H9 (cell line): ENCODE results near the gene NBL1. TPM values are rescaled to one million over a fixed set of nuclear protein-coding genes. Genes with fewer than 3 reads are reported as not detected.

ENCODE experiments used
- DNase-seq: peaks from one replicate; pipeline ENCODE4 v3.0.0-alpha.2; 2017
- H2AFZ ChIP-seq: one replicate; pipeline ENCODE4 v1.6.1; 2013; ENCODE audit warnings: mild to moderate bottlenecking, low read length, control low read depth, moderate library complexity
- H2AK5ac ChIP-seq: 2 replicates; pipeline ENCODE4 v1.6.1; 2013; ENCODE audit warnings: low read length, control low read depth, mixed read lengths; ENCODE audit not compliant: insufficient read length
- H2BK120ac ChIP-seq: one replicate; pipeline ENCODE4 v1.6.1; 2013; ENCODE audit warnings: low read depth, mild to moderate bottlenecking, low read length, control low read depth, inconsistent platforms; ENCODE audit not compliant: poor library complexity, severe bottlenecking
- H2BK12ac ChIP-seq: 2 replicates; pipeline ENCODE4 v1.6.1; 2013; ENCODE audit warnings: low read length, control low read depth, mixed read lengths, low read depth; ENCODE audit not compliant: insufficient read length
- H2BK15ac ChIP-seq: 2 replicates; pipeline ENCODE4 v1.6.1; 2013; ENCODE audit warnings: low read depth, low read length, control low read depth
- H2BK20ac ChIP-seq: one replicate; pipeline ENCODE4 v1.6.1; 2013; ENCODE audit warnings: low read depth, mild to moderate bottlenecking, low read length, control low read depth, inconsistent platforms; ENCODE audit not compliant: poor library complexity, severe bottlenecking
- H2BK5ac ChIP-seq: 2 replicates; pipeline ENCODE4 v1.6.1; 2013; ENCODE audit warnings: low read length, control low read depth, mixed read lengths; ENCODE audit not compliant: insufficient read length
- H3K14ac ChIP-seq: 2 replicates; pipeline ENCODE4 v1.6.1; 2013; ENCODE audit warnings: low read length, control low read depth; ENCODE audit not compliant: insufficient read depth
- H3K18ac ChIP-seq: 2 replicates; pipeline ENCODE4 v1.6.1; 2013; ENCODE audit warnings: low read depth, mild to moderate bottlenecking, mixed read lengths, low read length, control low read depth; ENCODE audit not compliant: insufficient read length
- H3K23ac ChIP-seq: 2 replicates; pipeline ENCODE4 v1.6.1; 2013; ENCODE audit warnings: low read length, control low read depth, mixed read lengths, low read depth; ENCODE audit not compliant: insufficient read length
- H3K23me2 ChIP-seq: 2 replicates; pipeline ENCODE4 v1.6.1; 2013; ENCODE audit warnings: low read depth, mild to moderate bottlenecking, mixed read lengths, low read length, control low read depth; ENCODE audit not compliant: insufficient read length, poor library complexity, severe bottlenecking
- H3K27ac ChIP-seq: 2 replicates; pipeline ENCODE4 v1.5.1; 2013; ENCODE audit warnings: low read length, control low read depth, mixed read lengths, low read depth; ENCODE audit not compliant: insufficient read length
- H3K27me3 ChIP-seq: 2 replicates; pipeline ENCODE4 v1.6.1; 2013; ENCODE audit warnings: low read length, control low read depth, inconsistent platforms; ENCODE audit not compliant: insufficient read depth
- H3K4ac ChIP-seq: 2 replicates; pipeline ENCODE4 v1.6.1; 2013; ENCODE audit warnings: low read depth, mild to moderate bottlenecking, control low read depth, inconsistent platforms, low read length, moderate library complexity
- H3K4me1 ChIP-seq: 2 replicates; pipeline ENCODE4 v1.6.1; 2013; ENCODE audit warnings: low read length, control low read depth, inconsistent platforms; ENCODE audit not compliant: insufficient read depth
- H3K4me2 ChIP-seq: 2 replicates; pipeline ENCODE4 v1.6.1; 2013; ENCODE audit warnings: low read length, control low read depth, mixed read lengths; ENCODE audit not compliant: insufficient read length, insufficient read depth
- H3K56ac ChIP-seq: 2 replicates; pipeline ENCODE4 v1.6.1; 2013; ENCODE audit warnings: low read depth, mild to moderate bottlenecking, mixed read lengths, low read length, control low read depth; ENCODE audit not compliant: insufficient read length
- H3K79me1 ChIP-seq: 2 replicates; pipeline ENCODE4 v1.6.1; 2013; ENCODE audit warnings: low read depth, mild to moderate bottlenecking, moderate library complexity, low read length, control low read depth, inconsistent platforms; ENCODE audit not compliant: insufficient read depth, poor library complexity, severe bottlenecking
- H3K79me2 ChIP-seq: 2 replicates; pipeline ENCODE4 v1.6.1; 2013; ENCODE audit warnings: low read length, control low read depth, inconsistent platforms; ENCODE audit not compliant: insufficient read depth
- H3K9ac ChIP-seq: 2 replicates; pipeline ENCODE4 v1.6.1; 2013; ENCODE audit warnings: low read length, control low read depth, mixed read lengths; ENCODE audit not compliant: insufficient read length; ENCODE audit errors: extremely low read depth
- H3K9me3 ChIP-seq: one replicate; pipeline ENCODE4 v1.6.1; 2013; ENCODE audit warnings: low read depth, low read length, inconsistent platforms; ENCODE audit not compliant: control insufficient read depth
- H3T11ph ChIP-seq: one replicate; pipeline ENCODE4 v1.6.1; 2013; ENCODE audit warnings: mild to moderate bottlenecking, low read length, control low read depth, inconsistent platforms
- H4K20me1 ChIP-seq: one replicate; pipeline ENCODE4 v1.6.1; 2013; ENCODE audit not compliant: control insufficient read depth, insufficient read length, insufficient read depth
- H4K5ac ChIP-seq: 2 replicates; pipeline ENCODE4 v1.6.1; 2013; ENCODE audit warnings: low read depth, mild to moderate bottlenecking, mixed read lengths, low read length, control low read depth; ENCODE audit not compliant: insufficient read length
- H4K8ac ChIP-seq: replicated peaks from 2 replicates; pipeline ENCODE4 v1.6.1; 2013; ENCODE audit warnings: low read length, control low read depth, mixed read lengths, low read depth; ENCODE audit not compliant: insufficient read length
- H4K91ac ChIP-seq: 2 replicates; pipeline ENCODE4 v1.6.1; 2013; ENCODE audit warnings: low read depth, mild to moderate bottlenecking, moderate library complexity, mixed read lengths, low read length, control low read depth; ENCODE audit not compliant: insufficient read length
- H3K27ac Mint-ChIP-seq, 3 experiments: 2 replicates in 2 of 3; 3 replicates in 1 of 3; pipeline ENCODE4 v1.8.0; 2020 to 2021; ENCODE audit warnings: mixed read lengths in 3 of 3, mild to moderate bottlenecking in 1 of 3, moderate library complexity in 1 of 3
- H3K27me3 Mint-ChIP-seq: 2 replicates; pipeline ENCODE4 v1.8.0; 2021; ENCODE audit warnings: low read depth, mild to moderate bottlenecking, moderate library complexity, mixed read lengths
- H3K36me3 Mint-ChIP-seq, 3 experiments: 2 replicates in 2 of 3; 3 replicates in 1 of 3; pipeline ENCODE4 v1.8.0; 2020 to 2021; ENCODE audit warnings: low read depth in 3 of 3, mixed read lengths in 3 of 3; ENCODE audit not compliant: insufficient read depth in 1 of 3
- H3K4me1 Mint-ChIP-seq, 2 experiments: 2 replicates each; pipeline ENCODE4 v1.8.0; 2020; ENCODE audit warnings: mixed read lengths in 2 of 2
- H3K4me3 Mint-ChIP-seq, 2 experiments: 2 replicates in 1 of 2; 3 replicates in 1 of 2; pipeline ENCODE4 v1.8.0; 2020 to 2021; ENCODE audit warnings: mild to moderate bottlenecking in 2 of 2, mixed read lengths in 2 of 2, moderate library complexity in 1 of 2
- H3K9me3 Mint-ChIP-seq, 2 experiments: 2 replicates in 1 of 2; 3 replicates in 1 of 2; pipeline ENCODE4 v1.8.0; 2020; ENCODE audit warnings: mild to moderate bottlenecking in 2 of 2, mixed read lengths in 2 of 2, moderate library complexity in 1 of 2
- CTCF ChIP-seq: fragments of 200-600 bp; sonication (generic); conservative IDR thresholded peaks from 3 replicates; pipeline ENCODE4 v1.8.0; 2021; ENCODE audit warnings: antibody characterized with exemption, mild to moderate bottlenecking
- WGBS: extraction: QIAGEN DNeasy Blood & Tissue Kit; methylation state at CpG from one replicate; pipeline ENCODE4 v1.1.7; 2013; ENCODE audit warnings: missing lambda C conversion rate, low lambda C conversion rate, mixed read lengths; ENCODE audit not compliant: insufficient read length; ENCODE audit errors: extremely low coverage; 5-methylcytosine and 5-hydroxymethylcytosine counted together
- total RNA-seq: library from RNA; stranded (reverse); gene quantifications from 2 replicates; pipeline ENCODE4 v1.2.1, GENCODE V29; 2021

NBL1 gene
- total RNA-seq, 1 experiment from 2014 or later: 6.4 TPM

- Histone ChIP-seq H3K9ac (no peak overlapping the region), H2BK15ac (no peak overlapping the region), H2BK20ac (no peak overlapping the region), H3K4me2 (no peak overlapping the region), H2AFZ (no peak overlapping the region), H4K8ac (no peak overlapping the region), H3K4me1 (no peaks in the 10 kb centered on the region), H3K9me3 (no peaks in the 10 kb centered on the region), H3K23ac (no peak overlapping the region), H3K23me2 (peaks cover 19% of the 10 kb centered on the region), H2BK120ac (no peak overlapping the region), H2BK12ac (no peak overlapping the region), H3K56ac (no peak overlapping the region), H4K91ac (no peak overlapping the region), H3K14ac (no peak overlapping the region), H4K5ac (no peak overlapping the region), H3K27ac (no peak overlapping the region), H3K79me2 (no peaks in the 10 kb centered on the region), H3K18ac (no peak overlapping the region), H3K27me3 (peaks cover 9% of the 10 kb centered on the region; the same call in 1 of the 2 replicates), H4K20me1 (no peaks in the 10 kb centered on the region), H2BK5ac (no peak overlapping the region), H3T11ph (no peak overlapping the region), H2AK5ac (no peak overlapping the region), H3K79me1 (no peaks in the 10 kb centered on the region), H3K4ac (no peak overlapping the region)
- peaks cover 9 to 20% of the 10 kb centered on the region in 2 experiments for H3K4me1 Mint-ChIP-seq
- H3K36me3 Mint-ChIP-seq: no peaks in the 10 kb centered on the region; a peak in 2 of 7 replicates
- H3K4me3 Mint-ChIP-seq: no peak overlapping the region
- H3K27me3 Mint-ChIP-seq: peaks cover 31% of the 10 kb centered on the region
- no CpG with 5 or more reads among the region's 14 CpGs for WGBS
- DNase-seq: no peak
- no peak for TF ChIP-seq CTCF
- H3K9me3 Mint-ChIP-seq: peaks cover 0 to 3% of the 10 kb centered on the region in 2 experiments; a peak in 1 of 5 replicates
- H3K27ac Mint-ChIP-seq: no peak overlapping the region
Measured at GRCh38 chr1:19648239-19648638, 4.1 kb downstream of the NBL1 start.
